Measurements from ENCODE around the gene RNFT2. TPM values are rescaled to one million over a fixed set of nuclear protein-coding genes. Genes with fewer than 3 reads are reported as not detected.
"Not testable (repeated sequence)": the region's sequence is repeated elsewhere in the genome, so short reads cannot be mapped to it uniquely, and the experiment has no call there.

The RNFT2 gene
- total RNA-seq, 4 donors from 2014 or later: 0.38 to 3.9 (median 3.1) TPM

DNA sequence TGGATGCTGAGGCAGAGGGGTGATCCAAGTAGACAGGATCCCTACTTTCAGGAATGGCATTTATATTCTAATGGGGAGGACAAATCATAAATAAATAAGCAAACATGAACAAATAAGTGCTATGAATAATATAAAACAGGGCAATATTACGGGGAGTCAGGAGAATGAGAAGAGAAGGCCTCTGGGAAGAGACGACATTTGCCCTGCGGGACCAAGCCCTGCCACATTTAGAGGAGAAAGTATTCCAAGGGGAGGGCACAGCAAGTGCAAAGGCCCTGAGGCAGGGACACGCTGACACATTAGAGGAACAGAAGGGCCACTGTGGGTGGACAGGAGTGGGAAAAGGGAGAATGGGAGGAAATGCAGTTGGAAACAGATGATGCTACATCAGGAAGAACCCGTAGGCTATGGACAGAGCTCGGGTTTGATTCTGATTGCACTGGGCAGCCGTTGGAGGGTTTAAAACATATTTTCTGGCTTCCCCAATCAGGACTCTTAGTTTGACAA is 1.3 kb downstream of the RNFT2 start:
- H3K9me3 ChIP-seq: no peaks in the 10 kb centered on the region
- peaks cover 0 to 19% (median 0%) of the 10 kb centered on the region in 4 donors for H3K4me1 ChIP-seq
- H3K36me3 ChIP-seq: peaks cover 0 to 7% (median 0%) of the 10 kb centered on the region in 3 donors
- no peaks in the 10 kb centered on the region for H3K27me3 ChIP-seq
- DNase-seq: no peak
- no peak overlapping the region for H3K4me3 ChIP-seq
- H3K27ac ChIP-seq: no peak overlapping the region
- TF ChIP-seq, protein P1, sequence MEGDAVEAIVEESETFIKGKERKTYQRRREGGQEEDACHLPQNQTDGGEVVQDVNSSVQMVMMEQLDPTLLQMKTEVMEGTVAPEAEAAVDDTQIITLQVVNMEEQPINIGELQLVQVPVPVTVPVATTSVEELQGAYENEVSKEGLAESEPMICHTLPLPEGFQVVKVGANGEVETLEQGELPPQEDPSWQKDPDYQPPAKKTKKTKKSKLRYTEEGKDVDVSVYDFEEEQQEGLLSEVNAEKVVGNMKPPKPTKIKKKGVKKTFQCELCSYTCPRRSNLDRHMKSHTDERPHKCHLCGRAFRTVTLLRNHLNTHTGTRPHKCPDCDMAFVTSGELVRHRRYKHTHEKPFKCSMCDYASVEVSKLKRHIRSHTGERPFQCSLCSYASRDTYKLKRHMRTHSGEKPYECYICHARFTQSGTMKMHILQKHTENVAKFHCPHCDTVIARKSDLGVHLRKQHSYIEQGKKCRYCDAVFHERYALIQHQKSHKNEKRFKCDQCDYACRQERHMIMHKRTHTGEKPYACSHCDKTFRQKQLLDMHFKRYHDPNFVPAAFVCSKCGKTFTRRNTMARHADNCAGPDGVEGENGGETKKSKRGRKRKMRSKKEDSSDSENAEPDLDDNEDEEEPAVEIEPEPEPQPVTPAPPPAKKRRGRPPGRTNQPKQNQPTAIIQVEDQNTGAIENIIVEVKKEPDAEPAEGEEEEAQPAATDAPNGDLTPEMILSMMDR (IDR thresholded peaks at IDR 0.05): no peak
- TF ChIP-seq POLR2A (IDR thresholded peaks at IDR 0.05): no peak

DNA sequence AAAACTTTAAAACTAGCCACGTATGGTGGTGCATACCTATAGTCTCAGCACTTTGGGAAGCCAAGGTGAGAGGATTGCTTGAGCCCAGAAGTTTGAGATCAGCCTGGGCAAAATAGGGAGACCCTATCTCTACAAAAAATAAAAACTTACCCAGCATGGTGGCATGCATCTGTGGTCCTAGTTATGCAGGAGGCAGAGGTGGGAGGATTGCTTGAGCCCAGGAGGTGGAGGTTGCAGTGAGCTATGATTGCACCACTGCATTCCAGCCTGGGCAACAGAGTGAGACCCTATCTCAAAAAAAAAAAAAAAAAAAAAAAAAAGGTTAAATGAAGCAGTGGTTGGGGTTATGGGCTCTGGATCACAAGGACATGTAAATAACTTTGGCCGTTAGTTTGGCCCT is 4.7 kb downstream of the RNFT2 start:
- H3K4me1 ChIP-seq, H3K36me3 ChIP-seq, H3K27ac ChIP-seq, H3K27me3 ChIP-seq, H3K4me3 ChIP-seq, H3K9me3 ChIP-seq, DNase-seq: not testable (repeated sequence)

DNA sequence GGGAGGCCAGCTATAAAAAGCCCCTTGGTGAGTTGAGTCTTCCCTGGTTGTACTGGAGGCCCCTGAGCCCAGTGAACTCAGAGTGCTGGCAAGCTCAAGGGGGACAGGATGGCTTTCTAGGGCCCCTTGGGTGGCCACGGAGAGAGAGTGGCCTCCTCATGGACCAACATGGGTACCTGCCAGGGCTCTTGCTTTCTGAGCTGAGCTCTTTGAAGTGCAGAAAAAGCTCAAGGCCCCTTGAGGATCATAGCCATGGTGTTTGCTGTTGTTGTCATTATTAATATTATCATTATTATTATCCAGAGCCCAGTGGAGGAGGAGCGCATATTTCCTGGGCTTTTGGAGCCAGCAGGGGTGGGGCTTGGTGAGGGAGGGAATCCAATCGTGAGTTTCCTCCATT is 6.7 kb downstream of the RNFT2 start:
- Histone ChIP-seq H3K36me3 (no peaks in the 10 kb centered on the region), H3K27me3 (no peaks in the 10 kb centered on the region), H3K9me3 (no peaks in the 10 kb centered on the region), H3K4me1 (no peaks in the 10 kb centered on the region), H3K4me3 (no peak overlapping the region), H3K27ac (no peak overlapping the region)
- no peak for TF ChIP-seq POLR2A (IDR thresholded peaks at IDR 0.05)
- TF ChIP-seq, protein P1 (IDR thresholded peaks at IDR 0.05): no peak
- no peak for DNase-seq

DNA sequence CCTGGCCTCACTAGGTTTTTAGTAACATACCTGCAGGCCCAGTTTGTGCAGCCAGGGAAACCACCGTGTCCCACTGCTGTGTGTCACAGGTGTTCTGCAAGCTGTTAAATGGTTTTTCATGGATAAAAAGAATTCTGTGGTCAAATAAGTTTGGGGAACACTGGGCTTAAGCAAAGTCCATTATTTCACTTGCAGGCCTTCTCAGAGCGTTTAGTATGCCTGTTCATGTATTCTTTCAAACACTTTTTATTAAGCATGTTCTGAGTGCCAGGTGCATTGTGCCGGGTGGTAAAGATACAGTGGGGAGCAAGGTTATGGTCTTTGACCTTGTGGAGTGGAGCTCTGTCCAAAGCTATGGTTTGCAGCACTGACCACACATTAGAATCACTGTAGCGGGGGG is 7.4 kb downstream of the RNFT2 start:
- TF ChIP-seq, protein P1 (IDR thresholded peaks at IDR 0.05): no peak
- no peak for TF ChIP-seq POLR2A (IDR thresholded peaks at IDR 0.05)
- DNase-seq: no peak
- no peaks in the 10 kb centered on the region for H3K36me3 ChIP-seq

DNA sequence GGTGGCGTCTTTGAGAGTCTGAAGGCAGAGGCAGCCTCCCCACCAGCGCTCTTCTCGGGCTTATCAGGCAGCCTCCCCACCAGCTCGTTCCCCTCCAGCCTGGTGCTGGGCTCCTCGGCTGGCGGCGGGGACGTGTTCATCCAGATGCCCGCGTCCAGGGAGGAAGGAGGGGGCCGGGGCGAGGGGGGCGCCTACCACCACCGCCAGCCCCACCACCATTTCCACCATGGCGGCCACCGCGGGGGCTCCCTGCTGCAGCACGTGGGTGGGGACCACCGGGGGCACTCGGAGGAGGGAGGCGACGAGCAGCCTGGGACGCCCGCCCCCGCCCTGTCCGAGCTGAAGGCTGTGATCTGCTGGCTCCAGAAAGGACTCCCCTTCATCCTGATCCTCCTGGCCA is 11.8 kb downstream of the RNFT2 start:
- no peak for DNase-seq
- Histone ChIP-seq H3K4me3 (no peak overlapping the region), H3K9me3 (no peaks in the 10 kb centered on the region), H3K4me1 (no peaks in the 10 kb centered on the region), H3K27me3 (no peaks in the 10 kb centered on the region), H3K36me3 (no peaks in the 10 kb centered on the region), H3K27ac (no peak overlapping the region)
- TF ChIP-seq, protein P1 (IDR thresholded peaks at IDR 0.05): no peak
- no peak for TF ChIP-seq POLR2A (IDR thresholded peaks at IDR 0.05)

More for the DNA sequence above, 7.4 kb downstream of the RNFT2 start:
- Histone ChIP-seq H3K4me1 (no peaks in the 10 kb centered on the region), H3K4me3 (no peak overlapping the region), H3K9me3 (no peaks in the 10 kb centered on the region), H3K27ac (no peak overlapping the region), H3K27me3 (no peaks in the 10 kb centered on the region)

DNA sequence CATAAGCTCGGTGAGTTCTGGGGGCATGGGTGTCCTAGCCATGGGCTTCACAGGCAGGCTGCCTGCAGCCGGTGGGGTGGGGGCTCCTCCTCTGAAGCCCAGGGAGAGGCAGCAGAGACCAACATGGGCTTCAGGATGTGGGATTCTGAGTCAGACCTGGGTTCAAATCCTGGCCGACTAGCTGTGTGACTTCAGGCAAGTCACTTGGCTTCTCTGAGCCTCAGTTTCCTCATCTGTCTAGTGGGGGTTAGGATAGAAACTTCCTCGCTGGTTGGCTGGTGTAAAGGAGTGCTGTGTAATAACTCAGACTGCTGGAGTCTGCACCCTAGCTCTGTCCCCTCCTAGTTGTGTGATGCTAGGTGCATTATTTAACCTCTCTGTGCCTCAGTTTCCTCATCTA is 12.2 kb downstream of the RNFT2 start:
- no peak overlapping the region for H3K27ac ChIP-seq
- TF ChIP-seq, protein P1 (IDR thresholded peaks at IDR 0.05): no peak
- no peak for TF ChIP-seq POLR2A (IDR thresholded peaks at IDR 0.05)
- no peaks in the 10 kb centered on the region for H3K4me1 ChIP-seq
- no peaks in the 10 kb centered on the region for H3K36me3 ChIP-seq
- no peak overlapping the region for H3K4me3 ChIP-seq
- DNase-seq: no peak
- H3K27me3 ChIP-seq: no peaks in the 10 kb centered on the region
- H3K9me3 ChIP-seq: no peaks in the 10 kb centered on the region

DNA sequence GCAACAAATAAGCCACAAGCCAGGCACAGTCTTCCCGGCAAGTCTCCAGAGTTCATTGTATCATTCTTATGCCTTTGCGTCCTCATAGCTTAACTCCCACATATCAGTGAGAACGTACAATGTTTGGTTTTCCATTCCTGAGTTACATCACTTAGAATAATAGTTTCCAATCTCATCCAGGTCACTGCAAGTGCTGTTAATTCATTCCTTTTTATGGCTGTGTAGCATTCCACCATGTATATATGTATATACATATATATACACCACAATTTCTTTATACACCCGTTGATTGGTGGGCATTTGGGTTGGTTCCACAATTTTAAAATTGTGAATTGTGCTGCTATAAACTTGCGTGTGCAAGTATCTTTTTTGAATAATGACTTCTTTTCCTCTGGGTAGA is 16.0 kb downstream of the RNFT2 start:
- H3K4me1 ChIP-seq, DNase-seq, H3K27ac ChIP-seq, H3K27me3 ChIP-seq, H3K4me3 ChIP-seq, H3K9me3 ChIP-seq, H3K36me3 ChIP-seq: not testable (repeated sequence)

DNA sequence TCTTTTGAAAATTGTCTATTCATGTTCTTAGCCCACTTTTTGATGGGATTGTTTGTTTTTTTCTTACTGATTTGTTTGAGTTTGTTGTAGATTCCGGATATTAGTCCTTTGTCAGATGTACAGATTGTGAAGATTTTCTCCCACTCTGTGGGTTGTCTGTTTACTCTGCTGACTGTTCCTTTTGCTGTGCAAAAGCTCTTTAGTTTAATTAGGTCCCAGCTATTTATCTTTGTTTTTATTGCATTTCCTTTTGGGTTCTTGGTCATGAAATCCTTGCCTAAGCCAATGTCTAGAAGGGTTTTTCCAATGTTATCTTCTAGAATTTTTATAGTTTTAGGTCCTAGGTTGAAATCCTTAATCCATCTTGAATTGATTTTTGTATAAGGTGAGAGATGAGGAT is 16.7 kb downstream of the RNFT2 start:
- H3K27ac ChIP-seq, H3K9me3 ChIP-seq, H3K27me3 ChIP-seq, DNase-seq, H3K4me1 ChIP-seq, H3K4me3 ChIP-seq, H3K36me3 ChIP-seq: not testable (repeated sequence)

All from Peyer's patch (tissue), 4 donors.